GM12878 (cell line): ENCODE measurements around the gene TNFRSF6B. TPM values are rescaled to one million over a fixed set of nuclear protein-coding genes. Genes with fewer than 3 reads are reported as not detected.

Experiments
- BHLHE40 ChIP-seq, 2 experiments: fragments of 450-650 bp in 1 of 2; IDR thresholded peaks; 2 replicates each; pipeline ENCODE4 v1.6.1; 2011 to 2017; ENCODE audit warnings: low read depth in 2 of 2, borderline replicate concordance in 1 of 2, improper control_type of control experiment in 1 of 2, low read length in 1 of 2, mild to moderate bottlenecking in 1 of 2
- BMI1 ChIP-seq: fragments of 450-650 bp; IDR thresholded peaks from 2 replicates; pipeline ENCODE4 v1.6.1; 2016; ENCODE audit warnings: mild to moderate bottlenecking, moderate library complexity, borderline replicate concordance
- CEBPB ChIP-seq, 2 experiments: fragments of 150-350 bp in 1 of 2; IDR thresholded peaks; 2 replicates each; pipeline ENCODE4 v1.6.1; 2012 to 2014; ENCODE audit warnings: low read depth in 2 of 2, low read length in 2 of 2, borderline replicate concordance in 1 of 2, inconsistent platforms in 1 of 2
- FOS ChIP-seq: IDR thresholded peaks from 3 replicates; pipeline ENCODE4 v1.6.1; 2011; ENCODE audit warnings: borderline replicate concordance; ENCODE audit not compliant: insufficient read length; ENCODE audit errors: extremely low read depth
- GABPA ChIP-seq: IDR thresholded peaks from 2 replicates; pipeline ENCODE4 v1.6.1; 2014; ENCODE audit warnings: antibody characterized with exemption, low read depth, mild to moderate bottlenecking, inconsistent platforms
- HDGF ChIP-seq: fragments of 450-650 bp; IDR thresholded peaks from 2 replicates; pipeline ENCODE4 v1.6.1; 2016; ENCODE audit warnings: antibody characterized with exemption
- POLR2A ChIP-seq: IDR thresholded peaks from 2 replicates; pipeline ENCODE4 v1.6.1; 2011; ENCODE audit warnings: low read depth, mild to moderate bottlenecking, low read length
- POLR2AphosphoS5 ChIP-seq: IDR thresholded peaks from 2 replicates; pipeline ENCODE4 v1.6.1; 2011; ENCODE audit warnings: mild to moderate bottlenecking, low read length, inconsistent platforms
- SMAD5 ChIP-seq: IDR thresholded peaks from 2 replicates; pipeline ENCODE4 v1.6.1; 2016; ENCODE audit warnings: antibody characterized with exemption, low read depth
- TCF3 ChIP-seq: IDR thresholded peaks from 2 replicates; pipeline ENCODE4 v1.6.1; 2012; ENCODE audit warnings: low read depth, mild to moderate bottlenecking, low read length, borderline replicate concordance; ENCODE audit not compliant: insufficient read depth
- ZNF207 ChIP-seq: fragments of 450-650 bp; IDR thresholded peaks from 2 replicates; pipeline ENCODE4 v1.6.1; 2014; ENCODE audit warnings: antibody characterized with exemption, mild to moderate bottlenecking, borderline replicate concordance
- polyA plus RNA-seq, 11 experiments: library from polyadenylated mRNA; depleted of rRNA in 4 of 11; unstranded in 6 of 11; stranded (reverse) in 5 of 11; fragments of >200 nt; fragmentation: Nextera tagmentation in 4 of 11; fragmentation: Illumina TruSeq in 1 of 11; extraction: Ambion mirVana in 4 of 11; extraction: Trizol in 1 of 11; gene quantifications; 1 replicate in 1 of 11; 2 replicates in 10 of 11; pipeline versions ENCODE4 v1.2.1 to v1.2.3, GENCODE V29; 2011 to 2016; ENCODE audit warnings: inconsistent platforms in 2 of 11, missing spikeins in 2 of 11, low read depth in 1 of 11
- total RNA-seq, 4 experiments: library from RNA; depleted of rRNA in 3 of 4; stranded (reverse); fragments of >200 nt in 3 of 4; fragmentation: Illumina TruSeq in 1 of 4; extraction: Trizol in 1 of 4; gene quantifications; 2 replicates each; pipeline versions ENCODE4 v1.2.1 to v1.2.3, GENCODE V29; 2013 to 2021
- TF ChIP-seq, protein P1 (sequence below): fragments of 450-650 bp; IDR thresholded peaks from 2 replicates; pipeline ENCODE4 v1.6.1; 2018; ENCODE audit warnings: borderline replicate concordance, mild to moderate bottlenecking; ENCODE audit not compliant: partially characterized antibody
- TF ChIP-seq, protein P2 (sequence below): fragments of 450-650 bp; IDR thresholded peaks from 2 replicates; pipeline ENCODE4 v1.6.1; 2016; ENCODE audit warnings: mild to moderate bottlenecking
- TF ChIP-seq, protein P3 (sequence below): fragments of 150-350 bp; IDR thresholded peaks from 2 replicates; pipeline ENCODE4 v1.6.1; 2014; ENCODE audit warnings: mild to moderate bottlenecking, low read depth, low read length
- TF ChIP-seq, protein P4 (sequence below): fragments of 450-650 bp; IDR thresholded peaks from 2 replicates; pipeline ENCODE4 v1.6.1; 2017; ENCODE audit warnings: mild to moderate bottlenecking, moderate library complexity

The TNFRSF6B gene
- total and polyA plus RNA-seq, 10 of the 15 experiments (the other 5 are each of a cell fraction or from before 2014, with no cell fraction given), result 0.67 to 2.2 (median 1.8) TPM; not detected in 7

DNA sequence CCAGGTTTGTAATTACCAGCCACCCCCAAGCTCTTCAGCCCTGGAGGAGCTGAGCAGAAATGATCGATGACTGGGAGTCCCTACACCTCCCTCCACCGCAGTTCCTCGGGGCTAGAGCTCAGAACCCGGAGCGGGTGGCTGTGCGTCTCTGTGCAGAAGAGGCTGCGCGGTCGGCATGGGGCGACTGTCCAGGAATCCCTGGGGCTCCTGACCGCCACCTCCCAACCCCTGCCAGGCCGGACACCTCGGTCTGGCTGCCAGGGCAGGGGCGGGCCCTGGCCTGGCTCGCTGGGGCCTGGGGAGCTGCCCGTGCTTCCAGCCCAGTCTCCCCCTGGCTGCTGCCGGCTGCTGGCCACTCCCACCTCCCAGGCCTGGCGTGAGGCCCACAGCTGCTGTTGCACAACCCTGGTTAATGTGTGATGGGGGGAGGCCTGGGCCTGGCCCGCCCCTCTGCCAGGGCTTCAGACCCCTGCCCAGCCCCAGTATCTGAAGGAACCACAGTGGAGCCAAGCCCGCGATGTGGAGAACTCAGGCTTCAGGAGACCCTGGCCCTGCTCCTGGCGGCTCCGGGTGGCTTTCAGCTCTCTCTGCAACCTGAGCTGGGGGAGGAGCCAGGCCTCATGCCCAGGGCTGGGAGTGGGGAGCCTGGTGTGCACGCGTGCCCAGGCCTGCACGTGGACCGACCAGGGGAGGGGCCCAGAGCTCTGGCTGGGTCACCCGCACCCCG lies 44.3 kb downstream of the TNFRSF6B start (continued):
- TF ChIP-seq BHLHE40 (IDR thresholded peaks at IDR 0.05; ENCODE audit: borderline replicate concordance in 1 of 2, low read depth in 2 of 2, low read length in 1 of 2) (0 out of 4 replicates have a peak, but pooled peaks of 1 of the 2 experiments have one; percentile 4), CEBPB (IDR thresholded peaks at IDR 0.05; ENCODE audit: borderline replicate concordance in 1 of 2, low read depth in 2 of 2, low read length in 2 of 2) (peak in 1 of 2 experiments; percentile 76; a peak in 1 of 4 replicates), HDGF (no peak), SMAD5 (no peak), TCF3 (no peak), BMI1 (no peak), ZNF207 (no peak), FOS (no peak), POLR2AphosphoS5 (0 out of 2 replicates have a peak, but pooled peaks have one; percentile 22), GABPA (no peak), POLR2A (peak; percentile 26; the same call in 1 of the 2 replicates)
- TF ChIP-seq, protein P1, sequence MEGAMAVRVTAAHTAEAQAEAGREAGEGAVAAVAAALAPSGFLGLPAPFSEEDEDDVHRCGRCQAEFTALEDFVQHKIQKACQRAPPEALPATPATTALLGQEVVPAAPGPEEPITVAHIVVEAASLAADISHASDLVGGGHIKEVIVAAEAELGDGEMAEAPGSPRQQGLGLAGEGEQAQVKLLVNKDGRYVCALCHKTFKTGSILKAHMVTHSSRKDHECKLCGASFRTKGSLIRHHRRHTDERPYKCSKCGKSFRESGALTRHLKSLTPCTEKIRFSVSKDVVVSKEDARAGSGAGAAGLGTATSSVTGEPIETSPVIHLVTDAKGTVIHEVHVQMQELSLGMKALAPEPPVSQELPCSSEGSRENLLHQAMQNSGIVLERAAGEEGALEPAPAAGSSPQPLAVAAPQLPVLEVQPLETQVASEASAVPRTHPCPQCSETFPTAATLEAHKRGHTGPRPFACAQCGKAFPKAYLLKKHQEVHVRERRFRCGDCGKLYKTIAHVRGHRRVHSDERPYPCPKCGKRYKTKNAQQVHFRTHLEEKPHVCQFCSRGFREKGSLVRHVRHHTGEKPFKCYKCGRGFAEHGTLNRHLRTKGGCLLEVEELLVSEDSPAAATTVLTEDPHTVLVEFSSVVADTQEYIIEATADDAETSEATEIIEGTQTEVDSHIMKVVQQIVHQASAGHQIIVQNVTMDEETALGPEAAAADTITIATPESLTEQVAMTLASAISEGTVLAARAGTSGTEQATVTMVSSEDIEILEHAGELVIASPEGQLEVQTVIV, result no peak
- TF ChIP-seq, protein P2, sequence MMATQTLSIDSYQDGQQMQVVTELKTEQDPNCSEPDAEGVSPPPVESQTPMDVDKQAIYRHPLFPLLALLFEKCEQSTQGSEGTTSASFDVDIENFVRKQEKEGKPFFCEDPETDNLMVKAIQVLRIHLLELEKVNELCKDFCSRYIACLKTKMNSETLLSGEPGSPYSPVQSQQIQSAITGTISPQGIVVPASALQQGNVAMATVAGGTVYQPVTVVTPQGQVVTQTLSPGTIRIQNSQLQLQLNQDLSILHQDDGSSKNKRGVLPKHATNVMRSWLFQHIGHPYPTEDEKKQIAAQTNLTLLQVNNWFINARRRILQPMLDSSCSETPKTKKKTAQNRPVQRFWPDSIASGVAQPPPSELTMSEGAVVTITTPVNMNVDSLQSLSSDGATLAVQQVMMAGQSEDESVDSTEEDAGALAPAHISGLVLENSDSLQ, result no peak
- TF ChIP-seq, protein P3, sequence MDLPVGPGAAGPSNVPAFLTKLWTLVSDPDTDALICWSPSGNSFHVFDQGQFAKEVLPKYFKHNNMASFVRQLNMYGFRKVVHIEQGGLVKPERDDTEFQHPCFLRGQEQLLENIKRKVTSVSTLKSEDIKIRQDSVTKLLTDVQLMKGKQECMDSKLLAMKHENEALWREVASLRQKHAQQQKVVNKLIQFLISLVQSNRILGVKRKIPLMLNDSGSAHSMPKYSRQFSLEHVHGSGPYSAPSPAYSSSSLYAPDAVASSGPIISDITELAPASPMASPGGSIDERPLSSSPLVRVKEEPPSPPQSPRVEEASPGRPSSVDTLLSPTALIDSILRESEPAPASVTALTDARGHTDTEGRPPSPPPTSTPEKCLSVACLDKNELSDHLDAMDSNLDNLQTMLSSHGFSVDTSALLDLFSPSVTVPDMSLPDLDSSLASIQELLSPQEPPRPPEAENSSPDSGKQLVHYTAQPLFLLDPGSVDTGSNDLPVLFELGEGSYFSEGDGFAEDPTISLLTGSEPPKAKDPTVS, result no peak
- TF ChIP-seq, protein P4, sequence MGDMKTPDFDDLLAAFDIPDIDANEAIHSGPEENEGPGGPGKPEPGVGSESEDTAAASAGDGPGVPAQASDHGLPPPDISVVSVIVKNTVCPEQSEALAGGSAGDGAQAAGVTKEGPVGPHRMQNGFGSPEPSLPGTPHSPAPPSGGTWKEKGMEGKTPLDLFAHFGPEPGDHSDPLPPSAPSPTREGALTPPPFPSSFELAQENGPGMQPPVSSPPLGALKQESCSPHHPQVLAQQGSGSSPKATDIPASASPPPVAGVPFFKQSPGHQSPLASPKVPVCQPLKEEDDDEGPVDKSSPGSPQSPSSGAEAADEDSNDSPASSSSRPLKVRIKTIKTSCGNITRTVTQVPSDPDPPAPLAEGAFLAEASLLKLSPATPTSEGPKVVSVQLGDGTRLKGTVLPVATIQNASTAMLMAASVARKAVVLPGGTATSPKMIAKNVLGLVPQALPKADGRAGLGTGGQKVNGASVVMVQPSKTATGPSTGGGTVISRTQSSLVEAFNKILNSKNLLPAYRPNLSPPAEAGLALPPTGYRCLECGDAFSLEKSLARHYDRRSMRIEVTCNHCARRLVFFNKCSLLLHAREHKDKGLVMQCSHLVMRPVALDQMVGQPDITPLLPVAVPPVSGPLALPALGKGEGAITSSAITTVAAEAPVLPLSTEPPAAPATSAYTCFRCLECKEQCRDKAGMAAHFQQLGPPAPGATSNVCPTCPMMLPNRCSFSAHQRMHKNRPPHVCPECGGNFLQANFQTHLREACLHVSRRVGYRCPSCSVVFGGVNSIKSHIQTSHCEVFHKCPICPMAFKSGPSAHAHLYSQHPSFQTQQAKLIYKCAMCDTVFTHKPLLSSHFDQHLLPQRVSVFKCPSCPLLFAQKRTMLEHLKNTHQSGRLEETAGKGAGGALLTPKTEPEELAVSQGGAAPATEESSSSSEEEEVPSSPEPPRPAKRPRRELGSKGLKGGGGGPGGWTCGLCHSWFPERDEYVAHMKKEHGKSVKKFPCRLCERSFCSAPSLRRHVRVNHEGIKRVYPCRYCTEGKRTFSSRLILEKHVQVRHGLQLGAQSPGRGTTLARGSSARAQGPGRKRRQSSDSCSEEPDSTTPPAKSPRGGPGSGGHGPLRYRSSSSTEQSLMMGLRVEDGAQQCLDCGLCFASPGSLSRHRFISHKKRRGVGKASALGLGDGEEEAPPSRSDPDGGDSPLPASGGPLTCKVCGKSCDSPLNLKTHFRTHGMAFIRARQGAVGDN, result 0 out of 2 replicates have a peak, but pooled peaks have one; percentile 1
